ENCODE data around the gene ZNF668. TPM values are rescaled to one million over a fixed set of nuclear protein-coding genes. Genes with fewer than 3 reads are reported as not detected.

The ZNF668 gene
- total and polyA plus RNA-seq, 2 of the 8 experiments (the other 6 are each of a cell fraction or from before 2014, with no cell fraction given), result 14.0 to 14.3 TPM

GRCh38 chr16:31031276-31031675, 42.8 kb downstream of the ZNF668 start (continued):
- no peak for TF ChIP-seq CHD7 (IDR thresholded peaks at IDR 0.05; ENCODE audit: insufficient replicate concordance, low read length)
- TF ChIP-seq TAF1 (IDR thresholded peaks at IDR 0.05; ENCODE audit: low read depth, low read length), result no peak
- TF ChIP-seq PHF8 (conservative IDR thresholded peaks at IDR 0.05; ENCODE audit: low read depth, low read length), result no peak
- no peak for TF ChIP-seq ASH2L (IDR thresholded peaks at IDR 0.05; ENCODE audit: low read length)
- TF ChIP-seq SP2 (IDR thresholded peaks at IDR 0.05; ENCODE audit: low read length), result no peak
- TF ChIP-seq KDM1A (IDR thresholded peaks at IDR 0.05; ENCODE audit: borderline replicate concordance, low read length), result no peak
- TF ChIP-seq CBX8 (IDR thresholded peaks at IDR 0.05; ENCODE audit: borderline replicate concordance, low read depth, low read length), result no peak
